Endothelial cell (in vitro differentiated cells): ENCODE data around the gene RBM19. TPM values are rescaled to one million over a fixed set of nuclear protein-coding genes. Genes with fewer than 3 reads are reported as not detected.

Source experiments
- DNase-seq: peaks from one replicate; pipeline ENCODE4 v3.0.0; 2021; ENCODE audit warnings: low spot score
- H3K27ac Mint-ChIP-seq: one replicate; pipeline ENCODE4 v1.8.0; 2021; ENCODE audit warnings: mixed read lengths, inconsistent platforms; ENCODE audit not compliant: unreplicated experiment
- H3K27me3 Mint-ChIP-seq: one replicate; pipeline ENCODE4 v1.8.0; 2021; ENCODE audit warnings: mild to moderate bottlenecking, moderate library complexity, mixed read lengths, inconsistent platforms; ENCODE audit not compliant: unreplicated experiment
- H3K36me3 Mint-ChIP-seq: one replicate; pipeline ENCODE4 v1.8.0; 2021; ENCODE audit warnings: mild to moderate bottlenecking, low read depth, mixed read lengths, inconsistent platforms; ENCODE audit not compliant: unreplicated experiment
- H3K4me1 Mint-ChIP-seq: one replicate; pipeline ENCODE4 v1.8.0; 2021; ENCODE audit warnings: mild to moderate bottlenecking, mixed read lengths, inconsistent platforms; ENCODE audit not compliant: unreplicated experiment
- H3K4me3 Mint-ChIP-seq: one replicate; pipeline ENCODE4 v1.8.0; 2021; ENCODE audit warnings: mild to moderate bottlenecking, mixed read lengths, inconsistent platforms; ENCODE audit not compliant: unreplicated experiment
- H3K9me3 Mint-ChIP-seq: one replicate; pipeline ENCODE4 v1.8.0; 2021; ENCODE audit warnings: mixed read lengths, inconsistent platforms; ENCODE audit not compliant: unreplicated experiment
- CTCF ChIP-seq: fragments of 200-600 bp; sonication (generic); IDR thresholded peaks from one replicate; pipeline ENCODE4 v1.5.0; 2021; ENCODE audit warnings: antibody characterized with exemption; ENCODE audit not compliant: unreplicated experiment
- total RNA-seq: library from RNA; stranded (reverse); fragmentation: NEBNext Ultra II Directional; extraction: Animal tissue kit (Norgen Biotek cat#: 25700); gene quantifications from one replicate; pipeline ENCODE4 v1.2.1, GENCODE V29; 2021; ENCODE audit not compliant: unreplicated experiment

RBM19 gene
- total RNA-seq, 1 donor from 2014 or later, result 27.4 TPM

DNA sequence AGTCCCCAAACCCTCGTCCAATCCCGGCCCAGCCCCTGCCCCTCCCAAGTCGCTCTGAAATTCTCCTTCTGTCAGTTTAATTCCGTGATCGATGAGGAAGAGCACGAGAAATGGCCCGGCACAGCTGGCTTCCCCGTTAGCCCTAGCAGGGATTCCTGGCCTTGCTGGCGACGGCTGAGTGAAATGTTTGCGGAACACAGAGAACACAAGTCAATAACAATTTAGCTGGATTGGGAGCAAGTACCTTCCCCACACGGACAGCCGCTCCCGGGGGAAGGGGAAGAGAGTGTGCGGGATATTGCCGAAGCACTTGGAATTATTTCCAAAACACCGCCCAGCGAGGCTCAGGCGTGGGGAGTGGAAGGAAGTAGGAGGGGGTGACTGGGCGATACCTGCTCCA, 134.6 kb downstream of the RBM19 start:
- no peak overlapping the region for H3K27ac Mint-ChIP-seq
- no peak for DNase-seq
- TF ChIP-seq CTCF, result no peak
- H3K36me3 Mint-ChIP-seq, result no peaks in the 10 kb centered on the region
- H3K4me3 Mint-ChIP-seq, result no peak overlapping the region
- H3K4me1 Mint-ChIP-seq, result peaks cover 3% of the 10 kb centered on the region
- H3K9me3 Mint-ChIP-seq, result no peaks in the 10 kb centered on the region
- H3K27me3 Mint-ChIP-seq, result peaks cover 3% of the 10 kb centered on the region

GRCh38 chr12:113831016-113831415, 135.1 kb downstream of the RBM19 start:
- no peaks in the 10 kb centered on the region for H3K9me3 Mint-ChIP-seq
- no peak for TF ChIP-seq CTCF
- no peak overlapping the region for H3K4me3 Mint-ChIP-seq
- peaks cover 6% of the 10 kb centered on the region for H3K4me1 Mint-ChIP-seq
- peaks cover 6% of the 10 kb centered on the region for H3K27me3 Mint-ChIP-seq
- H3K36me3 Mint-ChIP-seq, result no peaks in the 10 kb centered on the region
- no peak for DNase-seq
- H3K27ac Mint-ChIP-seq, result no peak overlapping the region

DNA sequence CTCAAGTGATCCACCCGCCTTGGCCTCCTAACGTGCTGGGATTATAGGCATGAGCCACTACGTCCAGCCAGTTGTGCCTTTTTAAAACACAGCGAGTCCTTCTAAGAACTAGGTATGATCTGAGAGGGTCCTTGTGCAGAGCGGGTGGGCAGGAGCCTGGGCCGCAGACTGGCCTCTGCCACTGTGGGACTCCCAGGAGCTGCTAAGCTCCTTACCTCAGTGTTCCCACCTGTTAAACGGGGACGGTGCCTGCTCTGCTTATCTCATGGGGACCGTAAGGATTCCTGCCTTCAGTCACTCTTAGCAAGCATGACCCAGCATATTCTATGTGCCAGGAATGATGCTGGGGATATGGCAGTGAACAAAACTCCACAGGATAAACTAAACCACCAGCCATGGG, 136.9 kb downstream of the RBM19 start:
- no peak for TF ChIP-seq CTCF
- DNase-seq, result no peak
- H3K36me3 Mint-ChIP-seq, result no peaks in the 10 kb centered on the region
- H3K9me3 Mint-ChIP-seq, result no peaks in the 10 kb centered on the region
- H3K27ac Mint-ChIP-seq, result no peak overlapping the region
- peaks cover 7% of the 10 kb centered on the region for H3K27me3 Mint-ChIP-seq
- H3K4me3 Mint-ChIP-seq, result no peak overlapping the region
- peaks cover 8% of the 10 kb centered on the region for H3K4me1 Mint-ChIP-seq

- no peaks in the 10 kb centered on the region for H3K9me3 Mint-ChIP-seq
- no peak overlapping the region for H3K4me3 Mint-ChIP-seq
- no peak overlapping the region for H3K27ac Mint-ChIP-seq
- no peak for DNase-seq
- H3K4me1 Mint-ChIP-seq, result peaks cover 8% of the 10 kb centered on the region
- H3K36me3 Mint-ChIP-seq, result peaks cover 4% of the 10 kb centered on the region
- no peak for TF ChIP-seq CTCF
- H3K27me3 Mint-ChIP-seq, result peaks cover 10% of the 10 kb centered on the region
Observed at GRCh38 chr12:113827539-113828114, 138.5 kb downstream of the RBM19 start.

DNA sequence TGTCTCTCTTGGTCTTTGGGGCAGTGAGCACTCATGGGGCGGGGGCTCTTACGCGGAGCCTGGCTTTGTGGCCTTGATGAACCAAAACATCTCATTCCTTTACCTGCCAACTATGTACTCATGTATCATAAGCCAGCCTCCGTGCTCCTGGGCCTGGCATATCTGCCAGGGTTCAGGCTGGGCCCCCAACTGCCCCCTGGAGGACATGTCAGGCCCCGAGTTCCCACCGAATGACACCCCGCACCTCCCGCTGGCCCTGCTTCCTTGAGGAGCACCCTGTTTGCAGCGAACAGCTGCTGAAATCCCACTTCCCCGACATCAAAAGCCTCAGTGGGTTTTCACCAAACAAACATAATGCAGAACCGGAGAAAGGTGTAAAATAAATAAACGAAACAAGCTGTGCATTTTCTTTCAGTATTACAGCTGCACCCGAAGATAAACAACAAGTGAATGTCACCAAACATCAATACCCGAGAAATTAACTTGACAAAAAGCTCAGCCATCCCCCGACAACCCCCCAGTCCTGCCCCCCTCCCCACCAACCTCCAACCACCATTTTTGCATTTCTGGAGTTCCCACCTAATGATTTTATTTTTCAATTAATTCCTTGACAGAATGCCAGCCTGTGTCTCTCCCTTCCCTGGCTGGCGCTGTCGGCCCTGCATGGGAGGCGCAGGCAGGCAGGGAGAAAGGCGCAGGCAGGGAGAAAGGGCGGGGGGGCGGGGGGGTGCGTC, 139.2 kb downstream of the RBM19 start:
- Mint-ChIP-seq H3K4me3 (no peak overlapping the region), H3K27ac (no peak overlapping the region), H3K36me3 (peaks cover 6% of the 10 kb centered on the region), H3K9me3 (no peaks in the 10 kb centered on the region), H3K4me1 (peaks cover 8% of the 10 kb centered on the region), H3K27me3 (peaks cover 10% of the 10 kb centered on the region)
- no peak for TF ChIP-seq CTCF
- DNase-seq, result no peak
